Endodermal cell (in vitro differentiated cells): ENCODE measurements around the gene DGKB. TPM values are rescaled to one million over a fixed set of nuclear protein-coding genes. Genes with fewer than 3 reads are reported as not detected.

Experiments
- DNase-seq: peaks from one replicate; pipeline ENCODE4 v3.0.0-alpha.2; 2017
- H3K27ac ChIP-seq: 2 replicates; pipeline ENCODE4 v1.5.1; 2013; ENCODE audit warnings: mild to moderate bottlenecking, low read depth, low read length, moderate library complexity
- H3K27me3 ChIP-seq: 2 replicates; pipeline ENCODE4 v1.6.1; 2013; ENCODE audit warnings: mild to moderate bottlenecking, low read length, moderate library complexity; ENCODE audit not compliant: insufficient read depth, control insufficient read depth, poor library complexity, severe bottlenecking
- H3K36me3 ChIP-seq: 2 replicates; pipeline ENCODE4 v1.7.0; 2013; ENCODE audit warnings: mild to moderate bottlenecking, low read length, moderate library complexity; ENCODE audit not compliant: control insufficient read depth, insufficient read depth
- H3K4me1 ChIP-seq: one replicate; pipeline ENCODE4 v1.7.0; 2013; ENCODE audit warnings: low read length; ENCODE audit not compliant: control insufficient read depth, insufficient read depth
- H3K4me3 ChIP-seq: 2 replicates; pipeline ENCODE4 v1.5.1; 2013; ENCODE audit warnings: mild to moderate bottlenecking, low read length, moderate library complexity
- H3K9ac ChIP-seq: 2 replicates; pipeline ENCODE4 v1.6.1; 2013; ENCODE audit warnings: mild to moderate bottlenecking, low read length, moderate library complexity; ENCODE audit not compliant: poor library complexity, severe bottlenecking; ENCODE audit errors: extremely low read depth
- H3K9me3 ChIP-seq: 2 replicates; pipeline ENCODE4 v1.6.1; 2013; ENCODE audit warnings: mild to moderate bottlenecking, low read length, moderate library complexity; ENCODE audit not compliant: control insufficient read depth
- H3K27ac Mint-ChIP-seq: 2 replicates; pipeline ENCODE4 v1.8.0; 2020; ENCODE audit warnings: mixed read lengths
- H3K27me3 Mint-ChIP-seq: 2 replicates; pipeline ENCODE4 v1.8.0; 2021; ENCODE audit warnings: mild to moderate bottlenecking, mixed read lengths; ENCODE audit not compliant: insufficient read depth
- H3K36me3 Mint-ChIP-seq: 2 replicates; pipeline ENCODE4 v1.8.0; 2020; ENCODE audit warnings: low read depth, mixed read lengths
- H3K4me1 Mint-ChIP-seq: 2 replicates; pipeline ENCODE4 v1.8.0; 2020; ENCODE audit warnings: mixed read lengths
- H3K4me3 Mint-ChIP-seq: 2 replicates; pipeline ENCODE4 v1.8.0; 2020; ENCODE audit warnings: mild to moderate bottlenecking, moderate library complexity, mixed read lengths
- H3K9me3 Mint-ChIP-seq: 2 replicates; pipeline ENCODE4 v1.8.0; 2020; ENCODE audit warnings: mild to moderate bottlenecking, mixed read lengths
- WGBS, 2 experiments: methylation state at CpG; one replicate each; pipeline versions ENCODE4 v1.1.5 to v1.1.7; 2013; ENCODE audit warnings: missing lambda C conversion rate in 2 of 2, mixed read lengths in 1 of 2; ENCODE audit not compliant: insufficient coverage in 1 of 2, insufficient read length in 1 of 2; 5-methylcytosine and 5-hydroxymethylcytosine counted together
- total RNA-seq, 2 donors: library from RNA; stranded (reverse); fragmentation: NEBNext Ultra II Directional in 1 of 2; extraction: Animal tissue kit (Norgen Biotek cat#: 25700) in 1 of 2; gene quantifications; 2 replicates in 1 of 2; 3 replicates in 1 of 2; pipeline ENCODE4 v1.2.1, GENCODE V29; 2021
- TF ChIP-seq, protein P1 (sequence below): fragments of 200-600 bp; sonication (generic); conservative IDR thresholded peaks from 2 replicates; pipeline ENCODE4 v1.5.0; 2021; ENCODE audit warnings: antibody characterized with exemption, mild to moderate bottlenecking

The DGKB gene
- total RNA-seq, 2 donors from 2014 or later = 5.1 to 5.2 TPM

- no peaks in the 10 kb centered on the region for H3K27me3 Mint-ChIP-seq
- 91% methylated on average over 2 of the region's 2 CpGs; no CpG with 5 or more reads in 1 of the 2 experiments for WGBS, 2 experiments
- DNase-seq = no peak
These were observed 128.8 kb downstream of the DGKB start for GRCh38 chr7:14773729-14774271.

GRCh38 chr7:14770614-14771013 lies 131.9 kb downstream of the DGKB start:
- 75 to 86% methylated on average over 1 to 2 of the region's 2 CpGs for WGBS, 2 experiments
- Mint-ChIP-seq H3K9me3 (peaks cover 7% of the 10 kb centered on the region), H3K4me3 (no peak overlapping the region), H3K27ac (no peak overlapping the region), H3K36me3 (peaks cover 3% of the 10 kb centered on the region), H3K27me3 (no peaks in the 10 kb centered on the region), H3K4me1 (peaks cover 34% of the 10 kb centered on the region)
- Histone ChIP-seq H3K4me1 (peaks cover 15% of the 10 kb centered on the region), H3K4me3 (no peak overlapping the region), H3K9me3 (peaks cover 6% of the 10 kb centered on the region), H3K27me3 (no peaks in the 10 kb centered on the region), H3K36me3 (no peaks in the 10 kb centered on the region), H3K9ac (no peak overlapping the region), H3K27ac (no peak overlapping the region)
- TF ChIP-seq, protein P1, sequence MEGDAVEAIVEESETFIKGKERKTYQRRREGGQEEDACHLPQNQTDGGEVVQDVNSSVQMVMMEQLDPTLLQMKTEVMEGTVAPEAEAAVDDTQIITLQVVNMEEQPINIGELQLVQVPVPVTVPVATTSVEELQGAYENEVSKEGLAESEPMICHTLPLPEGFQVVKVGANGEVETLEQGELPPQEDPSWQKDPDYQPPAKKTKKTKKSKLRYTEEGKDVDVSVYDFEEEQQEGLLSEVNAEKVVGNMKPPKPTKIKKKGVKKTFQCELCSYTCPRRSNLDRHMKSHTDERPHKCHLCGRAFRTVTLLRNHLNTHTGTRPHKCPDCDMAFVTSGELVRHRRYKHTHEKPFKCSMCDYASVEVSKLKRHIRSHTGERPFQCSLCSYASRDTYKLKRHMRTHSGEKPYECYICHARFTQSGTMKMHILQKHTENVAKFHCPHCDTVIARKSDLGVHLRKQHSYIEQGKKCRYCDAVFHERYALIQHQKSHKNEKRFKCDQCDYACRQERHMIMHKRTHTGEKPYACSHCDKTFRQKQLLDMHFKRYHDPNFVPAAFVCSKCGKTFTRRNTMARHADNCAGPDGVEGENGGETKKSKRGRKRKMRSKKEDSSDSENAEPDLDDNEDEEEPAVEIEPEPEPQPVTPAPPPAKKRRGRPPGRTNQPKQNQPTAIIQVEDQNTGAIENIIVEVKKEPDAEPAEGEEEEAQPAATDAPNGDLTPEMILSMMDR = no peak
- no peak for DNase-seq

More at GRCh38 chr7:14773729-14774271, 128.8 kb downstream of the DGKB start:
- Histone ChIP-seq H3K27ac (no peak overlapping the region), H3K9ac (no peak overlapping the region), H3K9me3 (peaks cover 29% of the 10 kb centered on the region), H3K4me3 (no peak overlapping the region), H3K36me3 (no peaks in the 10 kb centered on the region), H3K27me3 (no peaks in the 10 kb centered on the region), H3K4me1 (peaks cover 15% of the 10 kb centered on the region)
- Mint-ChIP-seq H3K4me1 (peaks cover 34% of the 10 kb centered on the region), H3K4me3 (no peak overlapping the region), H3K9me3 (peaks cover 36% of the 10 kb centered on the region), H3K27ac (no peak overlapping the region), H3K36me3 (peaks cover 18% of the 10 kb centered on the region)
- TF ChIP-seq, protein P1 = no peak

DNA sequence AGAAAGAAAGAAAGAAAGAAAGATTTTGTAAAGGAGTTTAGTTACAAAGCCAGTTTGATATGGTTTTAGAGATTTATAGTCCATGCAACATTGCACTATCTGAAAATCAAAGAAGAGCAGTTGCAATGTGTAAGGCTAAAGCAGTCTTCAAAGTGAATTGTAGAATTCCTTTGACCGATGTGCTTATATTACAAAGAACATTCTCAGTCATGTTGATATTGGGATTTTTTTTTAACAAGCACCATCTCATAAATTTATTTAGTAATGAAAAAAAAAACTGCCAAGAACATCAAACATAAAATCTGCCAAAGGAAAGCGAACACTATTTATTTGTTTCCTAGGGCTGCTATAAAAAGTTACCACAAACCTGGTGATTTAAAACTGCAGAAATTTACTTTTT lies 133.3 kb downstream of the DGKB start:
- TF ChIP-seq, protein P1 = no peak
- Mint-ChIP-seq H3K9me3 (no peaks in the 10 kb centered on the region), H3K27me3 (no peaks in the 10 kb centered on the region), H3K36me3 (no peaks in the 10 kb centered on the region), H3K4me3 (no peak overlapping the region), H3K27ac (no peak overlapping the region), H3K4me1 (peaks cover 34% of the 10 kb centered on the region)
- no peaks in the 10 kb centered on the region for H3K36me3 ChIP-seq
- no peaks in the 10 kb centered on the region for H3K9me3 ChIP-seq
- DNase-seq = no peak
- WGBS, 2 experiments = 100% methylated on average over 2 of the region's 2 CpGs; no CpG with 5 or more reads in 1 of the 2 experiments
- H3K4me1 ChIP-seq = peaks cover 15% of the 10 kb centered on the region
- H3K4me3 ChIP-seq = no peak overlapping the region
- H3K27me3 ChIP-seq = no peaks in the 10 kb centered on the region
- H3K27ac ChIP-seq = no peak overlapping the region
- H3K9ac ChIP-seq = no peak overlapping the region
